IPS-NIHi7 (cell line): ENCODE data around the gene SCRN1.

Experiments
- DNase-seq: peaks from one replicate; pipeline ENCODE4 v3.0.0; 2012; ENCODE audit warnings: mixed read lengths; ENCODE audit errors: extremely low spot score

SCRN1 gene

GRCh38 chr7:29989257-29989995, at the start of gene SCRN1:
SCRN1 (minus strand) TSS chr7:29989801; CDS start chr7:29969067, 20,734 bp downstream.
- peak; percentile 82 for DNase-seq

GRCh38 chr7:30038196-30038980, 48.8 kb upstream of the SCRN1 start:
- no peak for DNase-seq

- DNase-seq: no peak
Observed at GRCh38 chr7:30036220-30036619, 46.6 kb upstream of the SCRN1 start.

GRCh38 chr7:30034501-30034900, 44.9 kb upstream of the SCRN1 start:
- no peak for DNase-seq

- DNase-seq: no peak
Observed at GRCh38 chr7:30032310-30033125, 42.9 kb upstream of the SCRN1 start.

- no peak for DNase-seq
Observed at GRCh38 chr7:30029696-30030095, 40.1 kb upstream of the SCRN1 start.

- peak; percentile 57 for DNase-seq
Observed at GRCh38 chr7:30028749-30029635, 39.4 kb upstream of the SCRN1 start.

GRCh38 chr7:30028216-30028748, 38.7 kb upstream of the SCRN1 start, which contains the start of gene PLEKHA8:
PLEKHA8 (plus strand) TSS chr7:30028412; CDS start chr7:30028763, 351 bp downstream.
- peak; percentile 86 for DNase-seq

- DNase-seq: no peak
Observed at GRCh38 chr7:30027740-30028215, 38.2 kb upstream of the SCRN1 start.

GRCh38 chr7:30027065-30027456, 37.5 kb upstream of the SCRN1 start:
- DNase-seq: no peak

- DNase-seq: peak; percentile 96
Observed at GRCh38 chr7:30026229-30027064, 36.8 kb upstream of the SCRN1 start, which contains the start of gene FKBP14. FKBP14 (minus strand) TSS chr7:30026702; CDS start chr7:30026508, 194 bp downstream.

GRCh38 chr7:30023524-30023923, 33.9 kb upstream of the SCRN1 start:
- no peak for DNase-seq

GRCh38 chr7:30022991-30023390, 33.4 kb upstream of the SCRN1 start:
- DNase-seq: no peak

GRCh38 chr7:30020535-30020934, 30.9 kb upstream of the SCRN1 start:
- no peak for DNase-seq

- no peak for DNase-seq
Observed at GRCh38 chr7:30019960-30020359, 30.4 kb upstream of the SCRN1 start.

GRCh38 chr7:30019387-30019786, 29.8 kb upstream of the SCRN1 start:
- no peak for DNase-seq

- no peak for DNase-seq
Observed at GRCh38 chr7:30018451-30018850, 28.9 kb upstream of the SCRN1 start.

- no peak for DNase-seq
Observed at GRCh38 chr7:30012757-30013156, 23.2 kb upstream of the SCRN1 start.

GRCh38 chr7:30010021-30010420, 20.4 kb upstream of the SCRN1 start:
- no peak for DNase-seq

- DNase-seq: no peak
Observed at GRCh38 chr7:30005464-30005863, 15.9 kb upstream of the SCRN1 start.
